ENCODE measurements around the gene BRD1.

Gene BRD1

GRCh38 chr22:49827853-49828598, at the start of gene BRD1:
Gene BRD1, minus strand, starts transcription at chr22:49827873. Its CDS starts 3,556 bp downstream, at chr22:49824317.
- DNase-seq: peak; percentile 15

DNA sequence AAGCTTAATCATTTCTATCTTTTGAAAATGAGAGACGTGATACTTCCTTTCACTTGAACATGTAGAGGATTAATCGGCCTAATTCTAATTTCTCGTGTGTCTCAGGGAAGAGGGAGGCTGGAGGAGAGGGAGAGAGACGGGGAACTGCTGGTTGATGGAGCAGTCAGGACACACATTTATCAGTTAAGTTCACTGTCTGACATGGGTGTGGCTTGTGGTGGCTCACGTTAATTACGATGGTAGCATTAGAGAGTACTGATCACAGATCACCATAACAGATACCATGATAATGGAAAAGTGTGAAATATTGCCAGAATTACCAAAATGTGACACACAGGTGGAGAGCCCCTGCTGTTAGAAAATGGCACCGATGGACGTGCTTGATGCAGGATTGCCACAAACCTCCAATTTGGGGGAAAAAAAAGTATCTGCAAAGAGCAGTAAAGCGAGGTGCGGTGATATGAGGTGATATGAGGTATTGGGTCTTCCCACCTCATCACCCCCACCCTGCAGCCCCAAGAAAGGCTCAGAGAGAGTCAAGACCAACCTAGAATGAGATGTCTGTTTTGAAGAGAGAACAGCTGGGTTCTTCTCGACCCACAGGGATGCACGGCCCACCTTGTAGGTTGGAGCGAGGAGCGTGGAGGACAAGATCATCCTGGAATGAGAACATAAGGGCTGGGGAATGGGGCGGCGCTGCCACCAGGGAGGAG, 45.7 kb upstream of the BRD1 start:
- DNase-seq: no peak

DNA sequence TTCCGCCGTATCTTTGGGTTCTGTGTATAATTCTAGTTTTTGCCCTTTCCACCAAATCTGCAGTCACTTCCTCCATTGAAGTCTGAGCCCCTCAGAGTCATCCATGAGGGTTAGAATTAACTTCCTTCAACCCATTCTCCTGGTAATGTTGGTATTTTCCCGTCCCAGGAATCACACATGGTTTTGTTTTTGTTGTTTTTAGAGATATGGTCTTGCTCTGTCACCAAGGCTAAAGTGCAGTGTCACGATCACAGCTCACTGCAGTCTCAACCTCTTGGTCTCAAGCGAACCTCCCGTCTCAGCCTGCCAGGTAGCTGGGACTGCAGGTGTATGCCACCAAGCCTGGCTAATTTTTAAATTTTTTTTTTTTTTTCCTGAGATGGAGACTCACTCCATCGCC, 44.7 kb upstream of the BRD1 start:
- DNase-seq: no peak

GRCh38 chr22:49871482-49871881, 43.8 kb upstream of the BRD1 start:
- DNase-seq: no peak

DNA sequence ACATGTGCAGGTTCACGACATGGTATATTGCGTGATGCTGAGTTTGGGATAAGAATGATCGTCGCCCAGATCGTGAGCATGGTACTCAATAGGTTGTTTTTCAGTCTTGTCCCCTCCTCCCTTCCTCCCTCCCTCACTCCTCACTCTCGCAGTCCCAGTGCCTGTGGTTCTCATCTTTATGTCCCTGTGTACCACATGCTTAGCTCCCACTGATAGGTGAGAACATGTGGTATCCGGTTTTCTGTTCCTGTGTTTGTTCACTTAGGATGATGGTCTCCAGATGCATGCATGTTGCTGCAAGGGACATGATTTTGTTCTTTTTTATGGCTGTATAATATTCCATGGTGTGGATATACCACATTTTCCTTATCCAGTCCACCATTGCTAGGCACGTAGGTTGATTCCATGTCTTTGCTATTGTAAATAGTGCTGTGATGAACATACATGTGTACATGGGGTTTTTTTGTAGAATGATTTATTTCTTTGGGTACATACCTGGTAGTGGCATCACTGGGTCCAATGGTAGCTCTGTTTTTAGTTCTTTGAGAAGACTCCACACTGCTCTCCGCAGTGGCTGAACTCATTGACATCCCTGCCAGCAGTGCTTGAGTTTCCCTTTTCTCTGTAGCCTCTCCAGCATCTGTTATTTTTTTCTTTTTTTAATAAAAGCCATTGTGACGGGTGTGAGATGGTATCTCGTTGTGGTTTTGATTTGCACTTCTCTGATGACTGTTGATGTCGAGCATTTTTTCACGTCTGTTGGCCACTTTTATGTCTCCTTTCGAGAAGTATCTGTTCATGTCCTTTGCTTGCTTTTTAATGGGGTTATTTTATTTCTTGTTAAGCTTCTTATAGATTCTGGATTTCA, 42.4 kb upstream of the BRD1 start:
- no peak for DNase-seq

DNA sequence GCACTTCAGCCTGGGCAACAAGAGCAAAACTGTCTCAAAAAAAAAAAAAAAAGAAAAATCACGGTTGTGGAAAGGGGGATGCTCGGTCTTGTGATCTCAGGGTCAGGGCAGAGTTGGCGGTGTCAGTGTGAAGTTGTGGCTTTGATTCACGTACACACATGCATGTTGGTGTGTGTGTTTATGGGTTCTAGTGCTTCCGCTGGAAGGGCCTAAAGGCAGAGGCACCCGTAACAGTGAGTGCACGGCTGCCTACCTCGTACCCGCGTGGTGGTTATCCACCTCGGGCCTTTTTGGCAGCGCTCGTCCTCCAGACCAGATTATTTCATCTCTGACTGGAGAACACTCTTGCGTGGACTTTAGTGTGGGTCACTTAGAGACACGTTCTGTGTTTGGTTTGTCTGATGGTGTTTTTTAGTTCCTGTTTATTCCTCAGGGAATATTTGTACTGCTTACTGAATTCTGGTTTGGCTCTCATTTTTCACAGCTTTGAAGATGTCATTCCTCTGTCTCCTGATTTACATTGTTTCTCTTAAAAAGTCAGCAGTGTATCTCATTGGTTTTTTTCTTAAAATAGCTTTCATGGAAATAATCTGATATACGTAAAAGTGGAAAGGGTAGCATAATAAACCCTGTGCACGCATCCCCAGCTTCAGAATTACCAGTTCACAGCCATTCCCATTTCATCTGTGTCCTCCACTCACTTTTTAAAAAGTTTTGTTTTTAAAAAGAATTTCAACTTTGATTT, 41.6 kb upstream of the BRD1 start:
- DNase-seq: no peak

- no peak for DNase-seq
These were observed 39.9 kb upstream of the BRD1 start for GRCh38 chr22:49867303-49868265.

DNA sequence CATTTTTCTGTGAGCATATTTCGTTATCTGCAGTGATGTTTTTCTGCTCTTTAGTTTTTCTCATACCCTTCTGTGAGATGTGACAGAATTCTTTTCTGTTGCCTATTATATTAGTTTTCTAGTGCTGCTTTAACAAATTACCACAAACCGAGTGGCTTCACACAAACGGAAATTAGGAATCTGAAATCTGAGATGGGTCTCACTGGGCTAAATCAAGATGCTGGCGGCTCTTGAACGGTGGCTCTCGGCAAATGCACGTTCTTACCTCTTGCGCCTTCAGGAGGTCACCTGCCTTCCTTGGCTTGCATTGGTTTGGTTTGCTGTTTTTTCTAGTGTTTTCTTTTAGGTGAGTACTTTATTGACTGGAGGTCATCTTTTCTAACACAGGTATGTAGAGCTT, 39.0 kb upstream of the BRD1 start:
- no peak for DNase-seq

DNA sequence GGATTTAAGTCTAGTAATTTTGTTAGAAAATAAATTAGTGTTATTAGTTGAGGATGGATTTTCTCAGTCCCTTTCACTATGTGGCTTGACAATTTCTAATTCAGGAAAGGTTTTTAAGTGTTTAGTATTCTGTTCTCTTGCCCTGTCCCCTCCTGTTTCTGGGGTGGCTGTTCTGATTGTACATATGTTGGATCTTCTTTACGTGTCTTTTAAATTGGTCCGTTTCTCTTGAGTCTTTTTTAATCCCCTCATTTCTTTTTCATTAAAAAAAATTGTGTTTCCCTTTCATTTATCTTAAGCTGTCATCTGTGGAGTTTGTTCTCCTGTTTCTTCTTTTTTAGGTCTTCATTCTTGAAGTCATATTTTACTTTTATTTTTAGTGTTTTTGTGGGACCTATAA, 38.5 kb upstream of the BRD1 start:
- no peak for DNase-seq

GRCh38 chr22:49865156-49865555, 37.5 kb upstream of the BRD1 start:
- no peak for DNase-seq

- DNase-seq: no peak
These were observed 36.3 kb upstream of the BRD1 start for GRCh38 chr22:49863931-49864330.

DNA sequence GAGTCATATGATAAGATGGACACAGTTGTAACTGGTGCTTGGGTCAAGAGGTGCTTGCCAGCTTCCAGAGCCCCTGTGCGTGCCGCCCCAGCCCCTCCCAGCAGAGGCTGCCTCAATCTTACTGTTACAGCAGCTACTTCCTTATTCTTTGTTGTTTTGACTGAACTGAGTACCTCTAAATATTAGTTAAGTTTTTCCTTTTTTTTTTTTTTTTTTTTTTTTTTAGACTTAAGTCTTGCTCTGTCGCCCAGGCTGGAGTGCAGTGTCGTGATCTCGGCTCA, 34.8 kb upstream of the BRD1 start:
- DNase-seq: no peak

- no peak for DNase-seq
These were observed 34.2 kb upstream of the BRD1 start for GRCh38 chr22:49861642-49862495.

DNA sequence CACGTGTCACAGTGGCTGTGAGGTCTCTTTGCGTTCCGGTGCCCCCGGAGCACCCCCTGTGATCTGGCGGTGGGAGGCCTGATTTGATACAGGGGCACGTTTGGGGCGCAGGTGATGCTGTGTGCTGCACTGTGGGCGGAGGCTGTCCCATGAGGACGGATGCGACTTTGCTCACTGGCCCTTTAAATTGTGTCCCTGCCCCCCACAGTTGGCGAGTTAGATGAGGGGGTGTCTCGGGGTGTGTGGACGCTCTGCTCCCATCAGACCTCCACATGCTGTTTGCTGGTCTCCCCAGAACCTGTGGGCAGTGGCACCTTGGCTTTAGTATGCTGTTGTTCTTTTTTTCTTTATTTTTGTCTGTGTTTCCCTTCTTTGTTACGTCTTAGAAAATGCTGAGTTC, 31.2 kb upstream of the BRD1 start:
- DNase-seq: no peak

GRCh38 chr22:49856766-49857618, 29.3 kb upstream of the BRD1 start:
- no peak for DNase-seq

DNA sequence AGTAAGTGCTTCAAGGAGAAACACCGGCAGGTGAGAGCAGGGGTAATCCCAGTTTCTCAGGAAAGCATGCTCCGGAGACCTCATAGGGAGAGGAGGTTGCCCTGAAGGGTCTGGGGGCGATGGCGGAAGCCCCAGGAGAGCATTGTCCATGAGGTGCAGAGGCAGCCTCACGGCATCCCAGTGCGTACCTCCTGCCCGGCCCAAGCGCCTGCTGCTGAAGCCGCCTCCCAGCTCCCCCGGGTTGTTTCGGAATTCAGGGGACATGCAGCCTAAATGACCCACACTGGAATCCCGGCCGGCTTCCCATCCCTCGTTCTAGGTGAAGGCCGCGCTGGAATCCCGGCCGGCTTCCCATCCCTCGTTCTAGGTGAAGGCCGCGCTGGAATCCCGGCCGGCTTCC, 28.7 kb upstream of the BRD1 start:
- DNase-seq: no peak

GRCh38 chr22:49855251-49855911, 27.7 kb upstream of the BRD1 start:
- no peak for DNase-seq

- DNase-seq: no peak
These were observed 26.5 kb upstream of the BRD1 start for GRCh38 chr22:49853981-49854831.
